ENCODE results near the gene ATP11A. TPM values are rescaled to one million over a fixed set of nuclear protein-coding genes. Genes with fewer than 3 reads are reported as not detected.

ATP11A gene
- total RNA-seq, 1 experiment from 2014 or later = 65.3 TPM

DNA sequence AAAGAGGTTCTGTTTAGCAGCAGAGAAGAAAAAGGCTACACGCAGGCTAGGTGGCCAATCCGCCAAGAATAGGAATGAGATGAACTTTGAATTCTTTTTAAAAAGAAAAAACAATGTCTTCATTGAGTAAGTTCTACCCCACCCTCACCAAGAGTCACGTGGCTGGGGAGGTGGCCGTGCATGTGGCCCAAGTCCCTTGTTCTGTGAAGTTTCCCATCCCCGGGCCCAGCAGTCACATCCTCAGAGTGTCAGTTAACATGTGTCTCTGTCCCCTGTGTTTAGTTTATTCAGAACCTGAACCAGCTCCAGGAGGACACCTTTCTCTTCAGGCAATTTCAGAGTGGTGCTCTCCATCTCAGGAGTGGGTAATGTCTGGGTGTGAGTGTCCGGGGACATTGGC is 222.0 kb downstream of the ATP11A start:
- Histone ChIP-seq H4K20me1 (ENCODE audit: control insufficient read depth, insufficient read depth, insufficient read length) (peaks cover 2% of the 10 kb centered on the region), H3K4ac (ENCODE audit: low read depth, low read length) (no peak overlapping the region), H3K14ac (ENCODE audit: insufficient read depth, low read length) (no peak overlapping the region), H2BK120ac (ENCODE audit: low read depth, low read length, poor library complexity, severe bottlenecking) (no peak overlapping the region), H3K79me2 (ENCODE audit: insufficient read depth, low read length) (no peaks in the 10 kb centered on the region; the same call in 1 of the 2 replicates), H3K4me2 (ENCODE audit: insufficient read depth, insufficient read length, low read length) (no peak overlapping the region), H2BK20ac (ENCODE audit: low read depth, low read length, poor library complexity, severe bottlenecking) (no peak overlapping the region), H3K56ac (ENCODE audit: insufficient read length, low read depth, low read length) (no peak overlapping the region), H4K8ac (replicated peaks; ENCODE audit: insufficient read length, low read depth, low read length) (no peak overlapping the region), H2BK5ac (ENCODE audit: insufficient read length, low read length) (no peak overlapping the region), H4K91ac (ENCODE audit: insufficient read length, low read depth, low read length) (no peak overlapping the region), H3K27me3 (ENCODE audit: insufficient read depth, low read length) (0 out of 2 replicates have a peak, but pooled peaks cover 2% of the 10 kb centered on the region), H3K79me1 (ENCODE audit: insufficient read depth, low read depth, low read length, poor library complexity, severe bottlenecking) (no peaks in the 10 kb centered on the region), H2BK12ac (ENCODE audit: insufficient read length, low read depth, low read length) (no peak overlapping the region), H4K5ac (ENCODE audit: insufficient read length, low read depth, low read length) (no peak overlapping the region), H3K23ac (ENCODE audit: insufficient read length, low read depth, low read length) (no peak overlapping the region), H3K18ac (ENCODE audit: insufficient read length, low read depth, low read length) (no peak overlapping the region), H2AFZ (ENCODE audit: low read length) (no peak overlapping the region), H3K27ac (ENCODE audit: insufficient read length, low read depth, low read length) (no peak overlapping the region), H3K23me2 (ENCODE audit: insufficient read length, low read depth, low read length, poor library complexity, severe bottlenecking) (no peaks in the 10 kb centered on the region), H2BK15ac (ENCODE audit: low read depth, low read length) (no peak overlapping the region), H3K9ac (ENCODE audit: extremely low read depth, insufficient read length, low read length) (no peak overlapping the region), H3K4me1 (ENCODE audit: insufficient read depth, low read length) (no peaks in the 10 kb centered on the region; the same call in 1 of the 2 replicates), H3T11ph (ENCODE audit: low read length) (no peak overlapping the region), H3K9me3 (ENCODE audit: control insufficient read depth, low read depth, low read length) (no peaks in the 10 kb centered on the region), H2AK5ac (ENCODE audit: insufficient read length, low read length) (no peak overlapping the region)
- no CpG with 5 or more reads among the region's 6 CpGs for WGBS (ENCODE audit: extremely low coverage, insufficient read length, low lambda C conversion rate)
- H3K4me1 Mint-ChIP-seq = peaks cover 28 to 31% of the 10 kb centered on the region in 2 experiments
- H3K36me3 Mint-ChIP-seq (ENCODE audit: insufficient read depth in 1 of 3, low read depth in 3 of 3) = peaks cover 9 to 16% (median 10%) of the 10 kb centered on the region in 3 experiments
- no peak for DNase-seq
- H3K4me3 Mint-ChIP-seq = no peak overlapping the region
- peaks cover 15% of the 10 kb centered on the region for H3K27me3 Mint-ChIP-seq (ENCODE audit: low read depth)
- no peaks in the 10 kb centered on the region; a peak in 1 of 5 replicates for H3K9me3 Mint-ChIP-seq
- H3K27ac Mint-ChIP-seq = no peak overlapping the region
- TF ChIP-seq CTCF (conservative IDR thresholded peaks at IDR 0.05) = no peak

Measured in H9 (cell line).